MV-4-11 (cell line): Measurements from ENCODE around the gene SLAMF8.
A peak's percentile ranks its signal among the peaks of the same experiment; 100 is the strongest.

Experiments
- DNase-seq: peaks from one replicate; lab custom pipeline; 2025; lab: John Stamatoyannopoulos, UW

Gene SLAMF8

DNA sequence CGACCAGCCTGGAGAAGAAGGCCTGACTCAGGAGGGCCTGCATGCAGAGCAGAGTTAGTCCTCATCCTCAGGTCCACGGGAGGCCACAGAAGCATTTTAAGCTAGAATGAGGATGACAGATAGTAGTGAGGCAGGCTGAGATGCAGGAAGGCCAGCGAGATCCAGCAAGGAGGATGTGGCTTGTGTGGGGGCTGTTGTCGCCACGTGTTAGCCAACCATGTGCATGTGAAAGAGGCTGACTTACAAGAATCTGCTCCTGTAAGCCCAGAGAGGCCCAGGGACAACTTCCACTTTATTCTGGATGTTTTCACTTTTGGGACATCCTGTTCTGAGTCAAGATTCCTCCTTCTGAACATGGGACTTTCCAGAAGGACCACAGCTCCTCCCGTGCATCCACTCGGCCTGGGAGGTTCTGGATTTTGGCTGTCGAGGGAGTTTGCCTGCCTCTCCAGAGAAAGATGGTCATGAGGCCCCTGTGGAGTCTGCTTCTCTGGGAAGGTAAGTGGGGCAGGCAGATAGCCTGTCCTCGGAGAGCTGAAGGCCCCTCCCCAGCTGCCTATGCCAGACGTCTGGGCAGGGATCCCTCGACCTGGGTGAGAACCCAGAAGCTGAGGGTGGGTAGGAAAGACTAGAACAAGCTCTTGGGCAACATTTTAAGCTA, at the start of gene SLAMF8:
SLAMF8 (plus strand) TSS at position 433 of the 661 bp plus-strand sequence; CDS start at position 459, 26 bp downstream.
- peak; percentile 85 for DNase-seq

DNA sequence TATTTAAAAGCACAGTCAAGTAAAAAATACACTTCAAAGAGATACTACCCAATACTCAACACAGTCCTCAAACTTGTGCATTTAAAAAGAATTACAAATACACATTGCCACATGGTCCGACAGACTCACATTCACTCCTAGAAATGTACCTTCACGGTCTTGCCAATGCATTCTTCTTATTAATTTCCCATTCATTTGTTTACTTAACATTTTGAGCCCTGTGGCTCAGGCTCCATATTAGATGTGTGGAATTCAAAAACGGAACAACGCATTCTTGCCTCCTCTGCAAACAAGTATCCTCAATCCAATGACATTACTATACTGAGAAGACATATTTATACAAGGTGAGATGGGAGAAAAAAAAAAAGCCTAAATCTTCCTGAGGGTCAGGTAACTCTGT, 48.4 kb upstream of the SLAMF8 start:
- DNase-seq: no peak

DNA sequence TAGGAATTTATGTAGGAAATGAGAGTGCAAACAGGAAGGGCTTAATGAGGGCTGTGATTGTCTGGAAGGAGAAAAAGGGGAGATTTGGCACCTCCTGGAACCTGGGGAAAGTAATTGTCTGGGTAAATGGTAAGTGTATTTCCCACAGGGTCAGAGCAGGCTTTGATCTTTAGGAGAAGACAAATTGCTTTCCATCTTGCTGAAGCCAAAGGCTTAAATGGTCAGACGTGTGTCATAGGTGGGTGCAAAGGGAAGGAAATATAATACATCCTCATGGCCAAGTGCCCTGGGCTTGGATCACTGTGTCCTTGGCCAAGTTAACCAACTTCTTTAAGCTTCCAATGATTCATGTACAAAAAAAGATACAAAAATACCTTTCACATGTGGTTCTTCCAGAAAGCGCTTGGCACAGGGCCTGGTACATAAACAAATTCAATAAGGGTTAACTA, 47.2 kb upstream of the SLAMF8 start:
- DNase-seq: no peak

DNA sequence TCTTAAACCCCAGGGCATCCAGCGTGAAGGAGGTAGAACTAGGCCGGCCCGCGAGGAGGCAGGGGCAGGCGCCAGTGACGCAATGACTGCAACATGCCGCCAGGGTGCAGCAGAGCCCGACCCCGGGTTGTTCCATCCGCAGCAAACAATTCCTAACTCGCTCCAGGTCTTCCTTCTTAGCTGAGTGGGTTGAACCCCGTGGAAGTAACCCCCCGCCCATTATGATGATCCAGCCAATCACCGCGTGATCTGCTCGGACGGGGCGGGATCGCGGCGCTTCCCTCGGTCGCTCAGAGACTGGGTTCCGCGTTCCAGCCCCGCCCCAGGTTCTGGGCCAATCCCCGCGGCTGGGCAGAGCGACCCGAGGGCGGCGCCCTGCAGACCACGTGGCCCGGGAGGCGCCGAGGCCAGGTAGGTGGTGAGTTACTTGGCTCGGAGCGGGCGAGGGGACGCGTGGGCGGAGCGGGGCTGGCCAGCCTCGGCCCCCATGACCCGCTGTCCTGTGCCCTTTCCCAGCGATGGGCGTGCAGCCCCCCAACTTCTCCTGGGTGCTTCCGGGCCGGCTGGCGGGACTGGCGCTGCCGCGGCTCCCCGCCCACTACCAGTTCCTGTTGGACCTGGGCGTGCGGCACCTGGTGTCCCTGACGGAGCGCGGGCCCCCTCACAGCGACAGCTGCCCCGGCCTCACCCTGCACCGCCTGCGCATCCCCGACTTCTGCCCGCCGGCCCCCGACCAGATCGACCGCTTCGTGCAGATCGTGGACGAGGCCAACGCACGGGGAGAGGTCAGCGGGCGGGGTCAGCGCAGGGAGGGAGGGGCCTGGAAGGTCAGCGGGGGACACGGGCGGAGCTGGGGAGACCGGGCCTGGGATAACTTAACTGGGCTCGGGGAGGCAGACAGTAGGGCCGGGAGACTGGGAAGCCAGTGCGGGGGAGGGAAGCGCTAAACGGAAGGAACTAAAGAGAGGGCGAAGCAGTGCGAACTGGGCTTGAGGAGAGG, 45.8 kb upstream of the SLAMF8 start, which contains the start of gene DUSP23:
DUSP23 (plus strand) TSS at position 380 of the 1,000 bp plus-strand sequence; CDS start at position 519, 139 bp downstream.
- peak; percentile 97 for DNase-seq

DNA sequence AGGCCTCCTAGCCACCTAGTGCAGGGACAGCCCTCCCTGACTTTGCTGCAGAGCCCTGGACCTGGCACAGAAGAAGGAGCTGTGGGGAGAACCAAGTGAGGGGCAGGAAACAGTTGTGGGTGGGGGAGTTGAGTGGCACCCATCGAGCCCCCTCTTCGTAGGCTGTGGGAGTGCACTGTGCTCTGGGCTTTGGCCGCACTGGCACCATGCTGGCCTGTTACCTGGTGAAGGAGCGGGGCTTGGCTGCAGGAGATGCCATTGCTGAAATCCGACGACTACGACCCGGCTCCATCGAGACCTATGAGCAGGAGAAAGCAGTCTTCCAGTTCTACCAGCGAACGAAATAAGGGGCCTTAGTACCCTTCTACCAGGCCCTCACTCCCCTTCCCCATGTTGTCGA, 44.7 kb upstream of the SLAMF8 start:
- DNase-seq: no peak

DNA sequence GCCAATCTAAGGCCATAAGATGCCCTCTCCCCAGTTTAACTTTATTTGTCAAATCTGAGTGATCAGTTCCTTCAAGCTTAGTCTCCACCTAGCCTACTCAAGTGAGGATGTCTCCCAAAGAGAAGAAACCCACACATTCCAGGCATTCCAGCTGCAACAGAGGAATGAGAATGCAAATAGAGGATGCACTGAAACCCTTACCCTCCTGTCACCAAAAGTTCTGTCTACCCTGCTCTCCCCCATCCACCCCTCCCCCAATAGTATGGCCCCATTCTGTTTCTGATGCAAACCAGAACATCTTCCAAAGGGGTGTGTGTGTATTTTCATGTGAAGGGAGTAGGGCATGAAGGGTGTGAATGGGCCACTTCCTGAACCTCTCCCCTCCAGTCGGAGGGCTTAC, 42.9 kb upstream of the SLAMF8 start:
- DNase-seq: no peak

DNA sequence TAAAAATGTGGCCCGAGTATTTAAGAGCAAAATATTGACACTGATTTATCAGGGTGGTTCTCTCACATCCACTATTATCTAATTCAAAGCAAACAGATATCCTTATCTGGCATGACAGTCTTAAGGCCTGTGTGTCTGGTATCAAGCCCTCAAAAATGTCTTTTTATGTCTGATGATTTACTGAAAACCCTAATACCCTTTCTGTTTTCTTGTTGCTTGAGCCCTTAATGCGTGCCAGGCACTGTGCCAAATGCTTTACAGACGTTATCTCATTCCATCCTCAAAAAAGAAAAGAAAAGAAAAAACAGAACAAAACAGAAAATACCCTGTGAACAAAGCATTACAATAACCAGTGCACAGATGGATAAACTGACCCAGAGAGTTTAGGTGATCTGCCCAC, 40.2 kb upstream of the SLAMF8 start:
- DNase-seq: no peak

DNA sequence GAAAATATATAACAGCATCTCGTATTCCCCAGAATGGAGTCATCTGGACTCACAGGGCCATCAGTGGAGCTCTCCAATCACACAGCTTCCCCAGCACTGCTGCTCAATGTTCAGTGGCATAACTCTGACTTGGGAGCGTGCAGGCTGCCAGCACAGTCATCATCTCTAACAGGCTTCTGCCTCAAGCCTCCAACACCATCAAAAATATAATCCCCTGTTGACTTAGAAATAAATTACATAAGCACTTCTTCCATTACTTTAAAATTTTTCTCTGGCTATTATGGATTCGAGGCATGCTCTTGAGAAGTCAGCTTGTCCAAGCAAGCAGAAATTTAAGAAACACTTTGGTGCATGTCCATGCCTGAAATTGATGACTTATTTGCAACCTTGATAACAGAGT, 39.7 kb upstream of the SLAMF8 start:
- DNase-seq: no peak

DNA sequence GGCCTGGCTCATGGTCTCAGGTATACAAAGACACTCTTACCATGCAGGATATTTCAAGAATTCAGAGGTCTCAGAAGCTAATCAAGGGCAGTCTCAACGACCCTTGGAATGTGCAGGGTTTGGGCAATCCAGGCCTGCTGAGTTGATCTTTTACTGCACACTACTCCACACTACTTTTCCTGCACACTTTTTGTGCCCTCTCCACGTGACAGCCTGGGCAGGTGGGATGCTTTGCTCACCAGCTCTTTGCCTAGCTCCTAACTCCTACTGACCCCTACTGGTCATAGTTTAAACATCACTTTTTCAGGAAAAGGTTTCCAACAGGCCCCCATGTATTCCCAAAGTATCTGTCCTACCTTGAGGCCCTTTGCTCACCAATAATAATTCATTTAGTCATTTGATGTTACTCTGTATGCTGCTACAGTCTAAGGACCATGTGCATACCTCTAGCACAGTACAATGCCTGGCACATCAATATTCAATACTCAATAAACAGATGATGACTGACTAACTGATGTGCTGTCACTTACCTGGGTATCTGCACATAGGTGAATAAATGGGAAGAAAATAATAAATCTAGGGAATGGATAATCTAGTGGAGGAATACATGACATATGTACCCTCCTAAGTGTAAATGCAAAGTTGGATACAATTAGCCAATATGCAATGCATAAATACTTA, 36.3 kb upstream of the SLAMF8 start:
- DNase-seq: no peak

DNA sequence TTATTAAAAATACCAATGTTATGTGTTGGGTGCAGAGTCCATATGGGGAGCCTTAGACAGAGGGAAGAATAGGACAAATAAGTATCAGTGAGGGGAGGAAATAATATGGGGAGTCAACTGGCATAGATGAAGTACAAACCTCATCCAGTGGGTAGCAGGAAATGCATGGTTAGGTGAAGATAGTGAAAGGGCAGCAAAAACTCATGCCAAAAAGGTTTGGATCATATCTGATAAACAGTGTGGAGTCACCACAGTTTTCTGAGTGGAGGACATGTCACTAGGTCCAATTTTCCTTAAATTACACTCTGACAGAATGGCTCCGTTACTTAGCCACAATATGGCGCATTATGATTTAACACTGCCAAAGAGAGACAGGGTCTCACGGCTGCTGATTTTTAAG, 35.6 kb upstream of the SLAMF8 start:
- DNase-seq: no peak

DNA sequence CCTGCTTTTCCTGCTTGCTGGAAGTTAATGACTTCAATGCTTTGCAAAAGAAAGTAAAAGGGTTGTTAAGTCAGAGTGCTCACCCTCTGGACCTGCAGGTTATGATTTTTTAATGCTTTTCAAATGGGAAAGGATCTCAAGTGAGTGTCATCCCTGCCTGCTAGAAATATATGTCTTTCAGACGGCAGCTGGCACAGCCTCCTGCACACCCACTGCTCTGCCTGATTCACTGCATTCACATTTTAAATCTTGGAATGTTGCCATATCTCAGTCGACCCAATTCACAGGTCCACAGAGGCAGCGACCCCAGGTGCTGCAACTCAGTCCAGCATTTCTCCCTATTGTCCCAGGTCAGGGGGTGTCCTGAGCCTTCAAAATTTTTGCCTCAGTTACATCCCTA, 35.2 kb upstream of the SLAMF8 start:
- DNase-seq: no peak

DNA sequence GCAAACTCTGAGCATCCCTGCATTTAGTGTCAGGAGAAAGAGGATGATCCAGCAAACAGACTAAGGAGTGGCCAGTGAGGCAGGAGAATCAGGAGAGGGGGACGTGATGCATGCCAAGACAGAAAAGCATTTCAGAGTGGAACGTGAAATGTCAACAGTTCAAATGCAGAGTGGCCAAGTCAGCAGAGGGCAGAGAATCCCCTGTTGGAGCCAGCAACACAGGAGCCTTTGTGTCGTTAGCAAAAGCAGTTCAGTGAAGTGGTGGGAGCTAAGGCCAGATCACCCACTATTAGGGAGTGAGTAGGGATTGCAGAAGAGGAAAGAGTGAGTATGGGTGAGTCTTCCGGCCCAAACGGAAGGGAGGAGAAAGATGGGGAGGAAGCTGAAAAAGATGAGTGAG, 31.1 kb upstream of the SLAMF8 start:
- no peak for DNase-seq

DNA sequence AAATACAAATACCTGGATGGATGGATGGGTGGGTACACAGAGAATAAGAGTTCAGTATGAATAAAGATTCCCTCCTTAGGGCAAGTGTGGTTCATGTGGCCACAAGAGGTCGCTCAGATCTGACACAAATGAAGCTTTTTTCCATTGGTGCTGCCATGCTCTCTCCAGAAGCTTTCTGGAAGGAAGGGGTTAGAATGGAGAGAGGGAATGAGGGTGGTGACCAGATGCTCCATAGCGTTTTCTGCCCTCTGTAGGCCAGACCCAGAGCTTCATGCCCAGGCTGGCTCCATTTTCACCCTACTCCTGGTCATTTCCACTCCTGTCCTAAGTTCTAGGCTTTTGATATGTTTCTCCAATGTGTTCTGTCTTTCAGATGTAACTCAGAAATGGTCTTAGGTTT, 27.8 kb upstream of the SLAMF8 start:
- DNase-seq: peak; percentile 62

DNA sequence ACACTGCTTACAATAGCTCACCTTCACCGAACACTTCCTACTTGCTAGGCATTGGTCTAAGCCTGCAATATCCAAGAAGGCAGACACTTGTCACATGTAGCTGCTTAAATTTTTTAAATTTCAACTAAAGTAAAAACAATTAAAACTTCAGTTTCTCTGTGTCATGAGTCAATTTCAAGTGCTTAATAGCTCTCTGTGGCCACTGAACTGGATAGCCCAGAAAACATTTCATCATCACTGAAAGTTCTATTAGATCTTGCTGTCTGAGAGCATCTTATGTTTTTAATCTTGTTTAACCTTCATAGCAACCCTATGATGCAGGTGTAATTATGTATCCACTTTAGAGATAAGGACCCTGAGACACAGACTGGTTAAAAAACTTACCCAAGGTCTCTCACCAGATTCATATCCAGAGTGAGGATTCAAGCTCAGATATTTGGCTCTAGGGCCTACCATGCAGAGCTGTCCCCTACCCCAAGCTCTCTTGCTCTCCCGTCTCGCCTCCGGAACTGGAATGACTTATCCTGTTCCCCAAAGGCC, 27.2 kb upstream of the SLAMF8 start:
- DNase-seq: no peak

DNA sequence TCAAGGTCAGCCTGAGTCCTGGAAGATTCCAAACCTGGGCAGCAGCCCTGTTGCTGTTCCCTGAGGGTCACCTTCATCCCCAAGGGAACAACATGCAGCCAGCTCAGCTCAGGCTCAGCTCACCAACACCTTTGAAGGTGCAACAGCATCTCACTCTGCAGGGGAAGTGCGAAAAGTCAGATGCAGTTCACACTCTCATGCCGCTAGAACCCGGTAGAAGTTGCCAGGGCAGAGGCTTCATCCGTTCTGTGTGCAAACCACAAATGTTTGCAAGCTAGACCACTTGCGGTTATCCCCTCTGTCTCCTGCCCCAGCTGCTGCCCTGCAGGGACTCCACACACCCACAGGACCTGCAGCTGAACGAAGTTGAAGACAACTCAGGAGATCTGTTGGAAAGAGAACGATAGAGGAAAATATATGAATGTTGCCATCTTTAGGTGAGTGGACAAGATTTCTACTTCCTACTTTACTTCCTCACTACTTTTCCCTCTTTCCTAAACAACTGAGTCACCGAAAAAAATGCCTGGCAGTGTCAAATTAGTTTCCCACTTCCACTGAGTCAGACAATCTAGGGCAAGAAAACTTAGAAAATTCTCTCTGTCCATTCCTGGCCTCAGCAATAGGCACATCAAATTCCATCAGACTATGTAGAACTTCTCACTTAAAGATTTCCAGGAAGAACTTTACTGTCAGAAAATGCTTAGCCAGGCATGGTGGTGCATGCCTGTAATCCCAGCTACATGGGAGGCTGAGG, 26.3 kb upstream of the SLAMF8 start:
- peak; percentile 77 for DNase-seq

DNA sequence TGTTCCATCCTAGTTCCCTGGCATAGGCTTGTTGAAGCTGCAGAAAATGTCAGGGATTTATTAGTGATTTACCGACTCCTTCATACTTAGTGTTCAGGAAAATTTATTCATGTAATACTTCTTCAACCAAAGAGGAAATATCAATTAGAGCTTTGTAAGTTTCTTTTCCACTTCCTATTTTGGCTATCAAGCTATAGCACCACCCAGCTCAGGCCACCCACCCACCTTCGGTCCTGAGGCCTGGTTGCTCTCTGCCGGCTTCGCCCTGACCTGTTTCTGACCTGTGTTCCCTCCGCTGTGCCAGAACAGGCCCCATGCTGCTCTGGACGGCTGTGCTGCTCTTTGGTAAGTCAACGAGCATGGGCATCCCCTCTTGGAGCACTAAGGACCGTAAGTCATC, 24.6 kb upstream of the SLAMF8 start, which contains the start of gene FCRL6:
FCRL6 (plus strand) TSS at position 250 of the 400 bp plus-strand sequence; CDS start at position 315, 65 bp downstream.
- peak; percentile 12 for DNase-seq

DNA sequence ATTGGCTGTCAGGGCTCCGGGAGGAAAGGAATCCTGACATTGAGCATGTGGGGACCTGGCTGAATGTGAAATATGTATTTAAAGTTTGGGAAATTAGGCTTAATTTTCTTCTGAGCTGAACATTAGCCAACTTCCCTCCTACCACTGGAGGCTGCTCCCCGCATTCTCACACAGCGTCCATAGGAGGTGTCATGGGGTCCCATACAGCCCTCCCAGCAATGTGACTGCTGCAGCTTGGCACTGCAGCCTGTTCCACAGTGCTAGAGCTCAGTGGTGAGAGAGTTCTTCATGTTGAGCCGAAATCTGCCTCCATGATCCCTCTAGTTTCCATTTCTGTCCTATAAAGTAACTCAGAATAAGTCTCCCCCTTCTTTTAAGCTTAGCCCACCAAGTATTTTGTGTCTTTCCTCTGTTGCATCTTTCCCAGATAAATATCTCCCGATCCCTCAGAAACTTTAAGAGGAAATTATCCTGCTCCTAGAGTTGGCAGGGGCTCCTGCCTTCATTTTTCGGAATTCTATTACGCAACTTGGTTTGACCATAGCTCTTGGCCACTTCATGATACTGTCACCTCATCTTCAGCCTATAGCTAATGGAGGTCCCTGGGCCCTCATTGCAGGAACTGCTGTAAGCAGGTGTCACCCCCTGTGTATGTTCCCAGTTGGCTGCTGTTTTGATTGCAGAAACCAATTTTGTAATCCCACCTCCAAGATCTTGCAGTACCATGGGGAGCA, 22.6 kb upstream of the SLAMF8 start:
- DNase-seq: no peak

DNA sequence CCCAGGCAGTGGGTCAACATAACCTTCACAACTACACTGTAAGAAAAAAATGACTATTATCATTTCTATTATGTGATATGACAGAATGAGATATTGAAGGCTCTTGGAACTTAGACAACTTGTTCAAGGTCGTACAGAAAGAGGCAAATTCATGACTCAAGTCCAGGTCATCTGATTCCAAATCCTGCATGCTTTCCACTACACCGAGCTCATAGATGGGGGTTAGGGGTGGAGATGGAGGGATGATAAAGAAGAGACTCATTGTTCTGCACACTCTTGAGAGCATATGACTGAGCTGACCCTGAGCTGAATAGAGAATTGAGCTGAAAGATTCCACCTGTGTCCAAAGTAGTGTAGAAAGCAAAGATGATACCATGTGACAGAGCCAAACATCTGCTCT, 21.7 kb upstream of the SLAMF8 start:
- no peak for DNase-seq

DNA sequence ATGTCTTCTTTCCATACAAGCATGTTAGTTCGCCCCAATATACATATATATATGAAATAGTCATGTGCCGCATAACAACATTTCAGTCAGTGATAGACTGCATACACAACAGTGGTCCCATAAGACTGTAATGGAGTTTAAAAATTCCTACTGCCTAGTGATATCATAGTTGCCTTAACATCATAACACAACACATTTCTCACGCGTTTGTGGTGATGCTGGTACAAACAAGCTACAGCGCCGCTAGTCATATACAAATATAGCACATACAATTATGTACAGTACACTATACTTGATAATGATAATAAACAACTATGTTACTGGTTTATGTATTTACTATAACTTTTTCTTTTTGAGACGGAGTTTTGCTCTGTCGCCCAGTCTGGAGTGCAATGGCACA, 10.7 kb upstream of the SLAMF8 start:
- no peak for DNase-seq

DNA sequence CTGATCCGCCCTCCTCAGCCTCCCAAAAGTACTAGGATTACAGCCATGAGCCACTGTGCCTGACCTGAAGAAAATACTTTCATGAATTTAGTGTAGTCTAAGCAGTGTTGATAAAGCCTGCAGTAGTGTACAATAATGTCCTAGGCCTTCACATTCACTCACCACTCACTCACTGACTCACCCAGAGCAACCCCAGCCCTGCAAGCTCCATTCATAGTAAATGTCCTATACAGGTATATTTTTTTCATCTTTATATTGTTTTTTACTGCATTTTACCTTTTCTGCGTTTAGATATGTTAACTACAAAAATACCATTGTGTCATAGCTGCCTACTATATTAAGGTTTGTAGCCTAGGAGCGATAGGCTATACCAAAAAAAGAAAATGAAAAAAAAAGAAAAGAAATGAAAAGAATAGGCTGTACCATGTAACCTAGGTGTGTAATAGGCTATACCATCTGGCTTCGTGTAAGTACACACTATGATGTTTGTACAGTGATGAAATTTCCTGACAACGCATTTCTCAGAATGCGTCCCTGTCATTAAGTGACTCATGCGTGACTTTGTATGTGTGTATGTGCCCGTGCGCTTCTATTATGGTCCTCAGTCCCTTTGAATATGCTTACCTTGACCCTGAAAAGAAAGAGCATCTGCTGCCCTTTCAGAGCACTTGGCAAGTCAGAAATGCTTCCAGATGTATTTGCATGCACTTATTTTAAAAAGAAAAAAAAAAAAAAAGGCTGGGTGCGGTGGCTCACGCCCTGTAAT, 9.2 kb upstream of the SLAMF8 start:
- DNase-seq: peak; percentile 39
